Measurements from ENCODE around the gene CALR. TPM values are rescaled to one million over a fixed set of nuclear protein-coding genes. Genes with fewer than 3 reads are reported as not detected.
"Not testable (repeated sequence)": the region's sequence is repeated elsewhere in the genome, so short reads cannot be mapped to it uniquely, and the experiment has no call there.

The CALR gene
- total RNA-seq, 2 experiments from 2014 or later = 407 to 431 TPM

- peaks cover 10% of the 10 kb centered on the region for H3K27me3 Mint-ChIP-seq (ENCODE audit: low read depth)
- no peak overlapping the region for H3K4me3 Mint-ChIP-seq
- H3K4me1 Mint-ChIP-seq (ENCODE audit: low read depth) = peaks cover 8% of the 10 kb centered on the region
- intact Hi-C loops (cut with micrococcal nuclease) = loop anchor here (5.0 kb wide), 1 partner anchor 458 kb away; no protein-coding TSS in a partner anchor
- CTCF ChIA-PET = interaction anchor here (0.7 to 8.9 kb wide), 7 partner anchors 10 to 1410 kb away, joined by 3 to 110 read pairs (median 11); no protein-coding TSS in a partner anchor
- H3K27ac Mint-ChIP-seq = no peak overlapping the region
- no peaks in the 10 kb centered on the region for H3K9me3 Mint-ChIP-seq
- no peak for DNase-seq
- H3K36me3 Mint-ChIP-seq (ENCODE audit: low read depth) = no peaks in the 10 kb centered on the region
These were observed 36.2 kb downstream of the CALR start for GRCh38 chr19:12974301-12975220.

DNA sequence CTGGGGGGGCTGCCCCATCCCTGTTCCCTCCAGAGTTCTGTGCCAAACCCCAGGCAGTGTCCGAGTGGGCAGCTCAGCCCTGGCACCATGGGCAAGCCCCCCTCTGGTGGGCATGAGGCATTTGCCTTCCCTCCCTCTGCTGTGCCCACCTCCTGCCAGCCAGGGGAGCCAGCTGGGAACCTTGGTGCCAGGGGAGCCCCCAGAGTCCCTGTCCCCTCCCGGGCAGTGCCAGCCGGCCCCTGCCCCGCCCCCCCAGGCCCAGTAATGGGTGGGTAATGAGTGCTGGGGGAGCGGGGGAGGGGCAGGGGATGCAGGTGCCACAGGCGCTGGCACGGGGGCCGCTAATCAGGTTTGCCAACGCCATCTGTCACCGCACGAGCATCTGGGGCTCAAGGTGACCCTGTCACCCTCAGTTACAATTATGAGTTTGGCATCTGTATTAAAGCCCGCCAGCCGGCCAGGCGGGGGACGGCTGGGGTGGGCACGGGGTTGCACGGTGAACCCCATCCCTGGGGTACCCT, 36.9 kb downstream of the CALR start:
- intact Hi-C loops (cut with micrococcal nuclease) = loop anchor here (5.0 kb wide), 1 partner anchor 457 kb away; no protein-coding TSS in a partner anchor
- H3K4me3 Mint-ChIP-seq = no peak overlapping the region
- CTCF ChIA-PET = interaction anchor here (0.8 to 8.9 kb wide), 5 partner anchors 10 to 120 kb away, joined by 5 to 110 read pairs (median 76); no protein-coding TSS in a partner anchor

GRCh38 chr19:12976109-12976508, 37.7 kb downstream of the CALR start:
- not testable (repeated sequence) for H3K4me1 Mint-ChIP-seq (ENCODE audit: low read depth); H3K4me3 Mint-ChIP-seq; H3K9me3 Mint-ChIP-seq; H3K27ac Mint-ChIP-seq; DNase-seq; H3K36me3 Mint-ChIP-seq (ENCODE audit: low read depth); H3K27me3 Mint-ChIP-seq (ENCODE audit: low read depth)
- intact Hi-C loops (cut with micrococcal nuclease) = loop anchor here (5.0 kb wide), 1 partner anchor 456 kb away; no protein-coding TSS in a partner anchor
- CTCF ChIA-PET = interaction anchor here (0.8 to 8.9 kb wide), 12 partner anchors 9 to 119 kb away, joined by 3 to 110 read pairs (median 16); no protein-coding TSS in a partner anchor

More for the DNA sequence above, 36.9 kb downstream of the CALR start:
- DNase-seq = no peak
- Mint-ChIP-seq H3K9me3 (no peaks in the 10 kb centered on the region), H3K4me1 (ENCODE audit: low read depth) (peaks cover 5% of the 10 kb centered on the region), H3K36me3 (ENCODE audit: low read depth) (no peaks in the 10 kb centered on the region), H3K27me3 (ENCODE audit: low read depth) (peaks cover 10% of the 10 kb centered on the region), H3K27ac (no peak overlapping the region)

GRCh38 chr19:12979974-12980373, 41.6 kb downstream of the CALR start:
- no peak overlapping the region for H3K27ac Mint-ChIP-seq
- H3K9me3 Mint-ChIP-seq = no peaks in the 10 kb centered on the region
- DNase-seq = no peak
- CTCF ChIA-PET = interaction anchor here (0.9 to 8.9 kb wide), 6 partner anchors 15 to 115 kb away, joined by 3 to 110 read pairs (median 42); no protein-coding TSS in a partner anchor
- no peak overlapping the region for H3K4me3 Mint-ChIP-seq
- no peaks in the 10 kb centered on the region for H3K36me3 Mint-ChIP-seq (ENCODE audit: low read depth)
- H3K4me1 Mint-ChIP-seq (ENCODE audit: low read depth) = no peaks in the 10 kb centered on the region
- H3K27me3 Mint-ChIP-seq (ENCODE audit: low read depth) = peaks cover 10% of the 10 kb centered on the region
- intact Hi-C loops (cut with micrococcal nuclease) = loop anchor here (2.0 to 5.0 kb wide), 2 partner anchors 283 to 452 kb away; no protein-coding TSS in a partner anchor

DNA sequence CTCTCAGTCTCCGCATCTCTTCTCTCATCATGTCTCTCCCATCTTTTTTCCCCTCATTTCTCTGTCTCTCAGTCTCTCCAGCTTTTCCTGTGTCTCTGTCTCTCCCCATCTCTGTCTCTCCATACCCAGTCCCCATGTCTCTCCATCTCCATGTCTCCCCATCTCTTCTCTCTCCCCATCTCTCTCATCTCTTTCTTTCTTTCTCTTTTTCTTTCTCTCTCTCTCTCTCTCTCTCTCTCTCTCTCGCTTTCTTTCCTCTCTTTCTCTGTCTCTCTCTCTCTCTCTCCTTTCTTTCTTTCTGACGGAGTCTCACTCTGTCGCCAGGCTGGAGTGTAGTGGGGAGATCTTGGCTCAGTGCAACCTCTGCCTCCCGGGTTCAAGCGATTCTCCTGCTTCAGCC, 44.2 kb downstream of the CALR start:
- peaks cover 7% of the 10 kb centered on the region for H3K27me3 Mint-ChIP-seq (ENCODE audit: low read depth)
- no peak for DNase-seq
- intact Hi-C loops (cut with micrococcal nuclease) = loop anchor here (1.0 to 2.0 kb wide), 3 partner anchors 48 to 79 kb away; no protein-coding TSS in a partner anchor
- no peaks in the 10 kb centered on the region for H3K9me3 Mint-ChIP-seq
- H3K27ac Mint-ChIP-seq = no peak overlapping the region
- CTCF ChIA-PET = interaction anchor here (0.9 to 5.3 kb wide), 7 partner anchors 15 to 117 kb away, joined by 3 to 53 read pairs (median 4); no protein-coding TSS in a partner anchor
- no peaks in the 10 kb centered on the region for H3K4me1 Mint-ChIP-seq (ENCODE audit: low read depth)
- no peak overlapping the region for H3K4me3 Mint-ChIP-seq
- H3K36me3 Mint-ChIP-seq (ENCODE audit: low read depth) = no peaks in the 10 kb centered on the region

DNA sequence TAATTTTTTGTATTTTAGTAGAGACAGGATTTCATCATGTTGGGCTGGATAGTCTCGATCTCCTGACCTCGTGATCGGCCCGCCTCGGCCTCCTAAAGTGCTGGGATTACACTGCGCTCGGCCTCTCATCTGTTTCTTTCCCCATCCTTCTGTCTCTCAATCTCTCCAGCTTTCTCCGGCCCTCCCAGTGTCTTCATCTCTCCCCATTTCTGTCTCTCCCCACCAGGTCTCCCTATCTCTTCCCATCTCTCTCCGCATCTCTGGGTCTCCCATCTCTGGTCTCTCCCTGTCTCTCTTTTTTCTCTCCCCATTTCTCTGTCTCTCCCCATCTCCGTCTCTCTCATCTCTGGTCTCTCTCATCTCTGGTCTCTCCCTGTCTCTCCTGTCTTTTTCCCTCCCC, 44.7 kb downstream of the CALR start:
- DNase-seq = no peak
- peaks cover 3% of the 10 kb centered on the region for H3K27me3 Mint-ChIP-seq (ENCODE audit: low read depth)
- CTCF ChIA-PET = interaction anchor here (0.9 to 5.3 kb wide), 8 partner anchors 15 to 116 kb away, joined by 3 to 53 read pairs (median 4); no protein-coding TSS in a partner anchor

GRCh38 chr19:12983542-12984142, 45.2 kb downstream of the CALR start:
- CTCF ChIA-PET = interaction anchor here (0.6 to 5.3 kb wide), 7 partner anchors 16 to 746 kb away, joined by 3 to 53 read pairs (median 4); no protein-coding TSS in a partner anchor
- Mint-ChIP-seq H3K27me3 (ENCODE audit: low read depth) (no peaks in the 10 kb centered on the region), H3K36me3 (ENCODE audit: low read depth) (no peaks in the 10 kb centered on the region), H3K27ac (no peak overlapping the region), H3K9me3 (no peaks in the 10 kb centered on the region), H3K4me1 (ENCODE audit: low read depth) (no peaks in the 10 kb centered on the region), H3K4me3 (no peak overlapping the region)
- DNase-seq = peak; percentile 81
- intact Hi-C loops (cut with micrococcal nuclease) = loop anchor here (1.0 to 2.0 kb wide), 3 partner anchors 47 to 78 kb away; no protein-coding TSS in a partner anchor

More for the DNA sequence above, 44.7 kb downstream of the CALR start:
- Mint-ChIP-seq H3K27ac (no peak overlapping the region), H3K4me1 (ENCODE audit: low read depth) (no peaks in the 10 kb centered on the region), H3K4me3 (no peak overlapping the region), H3K36me3 (ENCODE audit: low read depth) (no peaks in the 10 kb centered on the region), H3K9me3 (no peaks in the 10 kb centered on the region)
- intact Hi-C loops (cut with micrococcal nuclease) = loop anchor here (1.0 to 2.0 kb wide), 3 partner anchors 48 to 78 kb away; no protein-coding TSS in a partner anchor

- CTCF ChIA-PET = interaction anchor here (0.6 to 5.3 kb wide), 8 partner anchors 16 to 746 kb away, joined by 3 to 53 read pairs (median 4); no protein-coding TSS in a partner anchor
- intact Hi-C loops (cut with micrococcal nuclease) = no loop called here
- Mint-ChIP-seq H3K4me3 (no peak overlapping the region), H3K27me3 (ENCODE audit: low read depth) (no peaks in the 10 kb centered on the region), H3K9me3 (no peaks in the 10 kb centered on the region), H3K36me3 (ENCODE audit: low read depth) (no peaks in the 10 kb centered on the region), H3K4me1 (ENCODE audit: low read depth) (no peaks in the 10 kb centered on the region), H3K27ac (no peak overlapping the region)
- no peak for DNase-seq
These were observed 45.8 kb downstream of the CALR start for GRCh38 chr19:12984143-12984627.

- Mint-ChIP-seq H3K4me3 (no peak overlapping the region), H3K9me3 (no peaks in the 10 kb centered on the region), H3K4me1 (ENCODE audit: low read depth) (no peaks in the 10 kb centered on the region), H3K27me3 (ENCODE audit: low read depth) (no peaks in the 10 kb centered on the region), H3K36me3 (ENCODE audit: low read depth) (no peaks in the 10 kb centered on the region), H3K27ac (no peak overlapping the region)
- intact Hi-C loops (cut with micrococcal nuclease) = no loop called here
- CTCF ChIA-PET = interaction anchor here (1.0 to 5.3 kb wide), 6 partner anchors 19 to 110 kb away, joined by 3 to 53 read pairs (median 4); no protein-coding TSS in a partner anchor
- DNase-seq = no peak
These were observed 46.3 kb downstream of the CALR start for GRCh38 chr19:12984683-12985048.

DNA sequence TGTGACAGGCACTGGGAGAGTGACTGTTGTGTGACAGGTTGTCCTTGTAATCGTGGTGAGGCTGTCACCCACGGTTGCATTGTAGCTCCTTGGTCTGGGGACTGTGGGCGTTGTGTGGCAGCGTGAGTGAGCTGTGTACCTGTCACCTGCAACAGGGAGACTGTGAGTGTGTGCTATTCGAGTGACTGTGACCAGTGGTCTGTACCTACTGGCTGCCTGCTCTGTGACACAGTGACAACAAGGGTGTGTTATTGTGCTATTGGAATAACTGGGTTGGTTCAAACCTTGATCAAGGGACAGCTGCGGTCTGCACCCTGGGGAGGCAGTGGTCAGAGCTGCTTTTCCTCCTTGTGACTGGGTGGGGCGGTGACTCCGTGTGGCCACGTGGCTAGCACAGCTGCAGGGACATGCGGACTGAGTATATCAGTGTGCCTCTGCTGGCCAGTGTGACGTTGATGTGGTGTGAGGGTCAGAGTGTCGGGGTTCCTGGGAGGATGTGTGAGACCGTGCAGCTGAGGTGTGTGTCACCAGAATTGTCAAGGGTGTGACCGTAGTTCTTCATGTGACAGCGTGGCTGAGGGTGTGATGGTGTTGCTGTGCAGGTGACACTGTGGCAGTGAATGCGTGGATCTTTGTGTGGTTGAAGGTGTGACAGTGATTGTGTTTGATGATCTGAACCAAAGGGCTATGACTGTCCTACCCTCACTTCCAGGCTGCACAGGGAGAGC, 46.8 kb downstream of the CALR start:
- CTCF ChIA-PET = interaction anchor here (0.9 to 5.3 kb wide), 8 partner anchors 9 to 119 kb away, joined by 3 to 53 read pairs (median 4); no protein-coding TSS in a partner anchor
- Mint-ChIP-seq H3K36me3 (ENCODE audit: low read depth) (no peaks in the 10 kb centered on the region), H3K4me1 (ENCODE audit: low read depth) (no peaks in the 10 kb centered on the region), H3K27ac (no peak overlapping the region), H3K27me3 (ENCODE audit: low read depth) (no peaks in the 10 kb centered on the region), H3K9me3 (no peaks in the 10 kb centered on the region), H3K4me3 (no peak overlapping the region)
- intact Hi-C loops (cut with micrococcal nuclease) = no loop called here
- DNase-seq = no peak

DNA sequence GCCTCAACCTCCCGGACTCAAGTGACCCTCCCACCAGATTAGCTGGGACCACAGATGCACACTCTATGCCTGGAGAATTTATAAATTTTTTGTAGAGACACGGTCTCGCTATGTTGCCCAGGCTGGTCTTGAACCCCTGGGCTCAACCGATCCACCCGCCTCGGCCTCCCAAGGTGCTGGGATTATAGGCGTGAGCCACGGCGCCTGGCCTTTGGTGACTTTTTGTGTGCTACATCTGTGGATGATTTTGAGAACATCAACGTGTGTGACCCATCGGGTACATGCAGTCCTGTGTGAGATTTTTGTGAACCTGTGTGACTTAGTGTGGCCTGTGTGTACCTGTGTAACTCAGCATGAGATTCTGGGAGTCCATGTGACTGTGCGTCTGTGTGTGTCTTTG, 48.3 kb downstream of the CALR start:
- Mint-ChIP-seq H3K36me3 (ENCODE audit: low read depth) (no peaks in the 10 kb centered on the region), H3K4me3 (no peak overlapping the region), H3K27me3 (ENCODE audit: low read depth) (no peaks in the 10 kb centered on the region), H3K9me3 (no peaks in the 10 kb centered on the region), H3K27ac (no peak overlapping the region), H3K4me1 (ENCODE audit: low read depth) (no peaks in the 10 kb centered on the region)
- intact Hi-C loops (cut with micrococcal nuclease) = no loop called here
- no peak for DNase-seq
- CTCF ChIA-PET = interaction anchor here (1.0 to 5.3 kb wide), 2 partner anchors 9 to 73 kb away, joined by 3 to 53 read pairs; no protein-coding TSS in a partner anchor
